SK-N-SH (cell line): ENCODE measurements around the gene PRELID1.

Source experiments
- CHD2 ChIP-seq: fragments of 150-350 bp; IDR thresholded peaks from 2 replicates; pipeline ENCODE4 v1.6.1; 2018; ENCODE audit warnings: low read length; ENCODE audit not compliant: partially characterized antibody
- CTCF ChIP-seq: fragments of 200-600 bp; sonication (generic); IDR thresholded peaks from 2 replicates; pipeline ENCODE4 v1.6.1; 2017; ENCODE audit warnings: antibody characterized with exemption, mild to moderate bottlenecking, moderate library complexity
- ELF1 ChIP-seq: IDR thresholded peaks from 2 replicates; pipeline ENCODE4 v1.4.0; 2012
- EP300 ChIP-seq, 2 experiments: IDR thresholded peaks; 2 replicates each; pipeline versions ENCODE4 v1.4.0 to v1.6.1; 2012; ENCODE audit warnings: borderline replicate concordance in 1 of 2, low read depth in 1 of 2, low read length in 1 of 2
- EZH2phosphoT487 ChIP-seq: fragments of 200-600 bp; sonication (generic); IDR thresholded peaks from 2 replicates; pipeline ENCODE4 v1.6.1; 2017; ENCODE audit warnings: low read depth, mixed run types, mild to moderate bottlenecking, antibody characterized with exemption, moderate library complexity, borderline replicate concordance
- FOSL2 ChIP-seq: IDR thresholded peaks from 2 replicates; pipeline ENCODE4 v1.4.0; 2012; ENCODE audit warnings: low read depth, mild to moderate bottlenecking, moderate library complexity, borderline replicate concordance
- MXI1 ChIP-seq: IDR thresholded peaks from 2 replicates; pipeline ENCODE4 v1.6.1; 2012; ENCODE audit warnings: mild to moderate bottlenecking, low read depth, low read length, improper control_type of control experiment
- POLR2AphosphoS5 ChIP-seq: IDR thresholded peaks from 2 replicates; pipeline ENCODE4 v1.6.1; 2012; ENCODE audit warnings: low read depth, low read length
- RAD21 ChIP-seq: IDR thresholded peaks from 2 replicates; pipeline ENCODE4 v1.6.1; 2012; ENCODE audit warnings: mild to moderate bottlenecking, low read length
- REST ChIP-seq: IDR thresholded peaks from 2 replicates; pipeline ENCODE4 v1.6.1; 2012; ENCODE audit warnings: mild to moderate bottlenecking, low read depth, low read length, moderate library complexity
- RFX5 ChIP-seq: IDR thresholded peaks from 2 replicates; pipeline ENCODE4 v1.6.1; 2012; ENCODE audit warnings: mild to moderate bottlenecking, improper control_type of control experiment, low read length
- RXRA ChIP-seq: IDR thresholded peaks from 2 replicates; pipeline ENCODE4 v1.4.0; 2012; ENCODE audit warnings: low read depth, mild to moderate bottlenecking, borderline replicate concordance
- SIN3A ChIP-seq: IDR thresholded peaks from 2 replicates; pipeline ENCODE4 v1.6.1; 2012; ENCODE audit warnings: low read depth, mild to moderate bottlenecking, low read length, moderate library complexity, borderline replicate concordance

GRCh38 chr5:177310757-177311391 lies 7.3 kb downstream of the PRELID1 start:
- no peak for TF ChIP-seq REST
- no peak for TF ChIP-seq POLR2AphosphoS5
- no peak for TF ChIP-seq CHD2
- no peak for TF ChIP-seq CTCF
- TF ChIP-seq FOSL2: no peak
- TF ChIP-seq MXI1: no peak
- TF ChIP-seq RFX5: no peak
- no peak for TF ChIP-seq EZH2phosphoT487
- no peak for TF ChIP-seq RAD21
- TF ChIP-seq RXRA: no peak
- TF ChIP-seq ELF1: no peak
- no peak for TF ChIP-seq EP300 (IDR thresholded peaks at IDR 0.05; ENCODE audit: borderline replicate concordance in 1 of 2, low read depth in 1 of 2, low read length in 1 of 2)
- 0 out of 2 replicates have a peak, but pooled peaks have one; percentile 47 for TF ChIP-seq SIN3A
